GM12872 (cell line): ENCODE results near the gene FGF21.

Experiments used
- CTCF ChIP-seq: IDR thresholded peaks from 3 replicates; pipeline ENCODE4 v1.5.1; 2011; ENCODE audit warnings: low read depth, mild to moderate bottlenecking, low read length, moderate library complexity; ENCODE audit not compliant: insufficient read depth

The FGF21 gene

DNA sequence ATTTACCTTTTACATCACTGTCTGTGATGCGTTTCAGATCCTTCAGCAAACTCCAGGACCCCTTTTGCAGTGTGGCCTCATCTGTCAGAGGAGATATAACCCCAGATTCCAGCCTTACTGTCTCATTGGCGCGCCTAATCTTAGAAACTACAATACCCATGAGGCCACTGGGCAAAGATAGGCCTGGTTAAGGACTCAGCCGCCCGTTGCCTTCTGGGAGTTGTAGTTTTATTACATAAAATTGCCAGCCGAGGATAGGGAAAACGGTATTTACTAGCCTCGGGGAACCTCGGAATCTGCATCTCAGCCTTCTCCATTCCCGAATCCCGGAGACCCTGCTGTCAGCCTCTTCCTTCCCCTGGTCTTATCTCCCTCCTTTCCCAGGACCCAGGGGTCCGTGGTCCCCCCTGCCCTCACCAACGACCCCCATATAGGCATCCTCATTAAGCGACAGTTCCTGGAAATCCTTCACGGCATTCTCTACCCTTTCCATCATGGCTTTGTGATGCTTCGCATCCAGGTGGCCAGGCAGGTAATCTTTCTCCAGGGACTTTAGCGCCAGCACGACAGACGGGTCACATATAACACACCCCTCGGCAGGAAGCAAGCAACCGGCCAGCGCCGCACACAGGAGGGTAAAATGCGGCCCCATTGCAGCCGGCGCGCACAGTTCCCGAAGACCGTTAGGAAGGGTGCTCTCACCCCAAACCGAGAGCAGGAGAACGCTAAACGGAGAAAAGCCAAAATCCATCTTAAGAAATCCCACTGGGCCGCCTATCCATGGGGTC is 9.9 kb upstream of the FGF21 start:
- TF ChIP-seq CTCF, result no peak

- no peak for TF ChIP-seq CTCF
Observed at GRCh38 chr19:48746110-48746509, 9.2 kb upstream of the FGF21 start.

GRCh38 chr19:48746738-48747575 is 8.4 kb upstream of the FGF21 start, which contains the start of gene IZUMO1:
Gene IZUMO1, minus strand, starts transcription at chr19:48746909. Its CDS starts 1,050 bp downstream, at chr19:48745859.
- no peak for TF ChIP-seq CTCF

DNA sequence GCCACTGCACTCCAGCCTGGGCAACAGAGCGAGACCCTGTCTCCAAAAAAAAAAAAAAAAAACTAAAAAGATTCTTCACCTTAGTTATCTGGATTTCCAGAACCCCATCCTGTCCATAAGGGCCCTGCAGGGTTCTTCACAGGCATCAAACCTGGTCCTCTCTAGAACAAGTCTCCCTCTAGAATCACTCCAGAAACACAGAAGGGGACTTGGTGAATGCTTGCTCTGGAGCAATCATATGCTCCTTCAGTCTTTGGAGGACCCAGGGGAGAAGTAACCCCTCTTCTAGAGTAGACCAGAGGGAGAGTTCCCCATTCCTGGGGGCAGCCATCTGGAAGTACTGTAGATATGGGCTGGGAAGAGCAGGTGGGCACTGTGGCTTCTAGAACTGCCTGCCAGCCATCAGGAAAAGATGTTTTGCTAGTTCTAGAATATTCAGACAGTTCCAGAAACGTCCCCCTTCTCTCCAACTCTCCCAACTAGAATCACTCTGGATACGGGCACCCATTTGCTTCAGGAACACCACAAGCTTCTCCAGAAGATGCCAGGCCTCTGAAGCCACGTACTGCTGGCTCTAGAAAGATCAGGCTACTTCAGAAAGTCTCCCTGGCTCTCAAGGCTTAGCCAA is 5.6 kb upstream of the FGF21 start:
- no peak for TF ChIP-seq CTCF

- TF ChIP-seq CTCF, result no peak
Observed at GRCh38 chr19:48750351-48750750, 5.0 kb upstream of the FGF21 start.

DNA sequence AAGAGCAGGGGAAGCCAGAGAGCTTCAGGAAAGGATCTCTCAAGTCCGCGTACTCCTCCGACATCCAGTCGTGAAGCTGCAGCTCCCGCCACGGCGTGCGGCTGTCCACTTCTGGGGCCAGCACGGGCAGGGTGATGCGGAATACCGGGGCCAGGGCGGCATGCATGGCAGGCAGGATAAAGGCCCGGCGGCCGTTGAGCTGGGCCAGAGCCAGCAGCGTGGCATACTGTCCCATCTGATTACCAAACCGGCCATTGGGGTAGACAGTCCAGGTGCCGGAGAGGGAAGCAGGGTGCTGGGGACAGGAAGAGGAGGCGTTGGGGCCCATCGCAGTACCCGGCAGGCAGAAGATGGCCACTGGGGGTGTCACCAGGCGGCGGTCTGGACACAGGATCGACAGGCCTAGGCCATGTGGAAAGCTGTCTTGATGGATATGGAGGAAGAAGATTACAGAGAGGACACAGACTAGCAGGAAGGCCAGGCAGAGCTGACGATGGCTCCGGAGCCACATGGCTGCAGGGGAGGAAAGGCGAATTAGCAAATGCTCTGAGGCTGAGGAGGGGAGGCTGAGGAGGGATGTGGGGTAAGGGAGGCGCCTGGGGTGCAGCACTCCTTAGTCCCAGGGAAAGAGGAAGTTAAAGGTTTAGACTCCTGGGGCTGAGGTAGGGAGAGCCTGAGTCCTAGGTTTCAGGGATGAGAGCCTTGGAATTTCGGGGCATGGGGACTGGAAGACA is 4.4 kb upstream of the FGF21 start:
- no peak for TF ChIP-seq CTCF
